HG03108 (cell line): ENCODE results near the gene AGK.
"Not testable (repeated sequence)": the region's sequence is repeated elsewhere in the genome, so short reads cannot be mapped to it uniquely, and the experiment has no call there.

Source experiments
- ATAC-seq: cut with Tn5 transposase; IDR thresholded peaks from one replicate; pipeline ENCODE4 v1.9.1; 2021; ENCODE audit warnings: moderate library complexity; ENCODE audit not compliant: unreplicated experiment

AGK gene

DNA sequence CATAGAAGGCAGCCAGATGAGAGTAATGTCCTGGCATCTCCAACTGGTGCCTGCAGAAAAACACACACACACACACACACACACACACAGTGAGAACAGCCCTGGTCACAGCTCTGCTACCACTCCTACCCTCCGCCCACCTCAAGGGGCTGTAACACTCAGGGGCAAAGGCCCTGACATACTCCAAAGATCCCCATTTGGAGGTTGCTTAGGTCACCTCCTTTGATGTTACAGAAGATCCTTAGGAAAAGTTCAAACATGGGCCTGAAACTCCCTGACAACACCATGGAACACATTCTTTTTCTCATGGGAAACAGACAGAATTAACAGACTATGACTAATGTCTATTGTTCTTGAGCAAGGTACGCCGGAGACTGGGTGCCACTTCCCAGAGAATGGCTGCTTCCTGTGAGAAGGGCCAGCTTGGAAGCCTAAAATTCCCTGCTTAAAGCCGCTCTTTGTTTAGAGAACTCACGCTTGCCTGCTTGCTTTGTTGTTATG lies 123.0 kb downstream of the AGK start:
- ATAC-seq, result no peak

DNA sequence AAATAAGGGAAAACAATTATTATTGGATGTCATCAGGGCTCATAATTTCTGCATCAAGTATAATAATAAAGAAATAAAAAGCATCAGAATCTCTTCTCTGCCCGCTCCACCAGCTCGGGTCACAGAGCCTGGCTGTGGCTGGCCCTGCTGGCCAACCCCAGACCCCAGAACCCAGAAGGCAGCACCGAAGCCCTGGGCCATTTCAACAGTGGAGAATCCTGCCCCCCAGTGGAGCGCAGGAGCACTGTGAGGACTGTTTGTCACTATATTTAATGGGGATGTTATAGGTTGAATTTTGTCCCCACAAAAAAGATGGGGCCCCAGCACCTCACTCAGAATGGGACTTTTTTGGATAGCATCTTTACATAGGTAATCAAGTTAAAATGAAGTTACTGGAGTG lies 123.5 kb downstream of the AGK start:
- ATAC-seq, result no peak

DNA sequence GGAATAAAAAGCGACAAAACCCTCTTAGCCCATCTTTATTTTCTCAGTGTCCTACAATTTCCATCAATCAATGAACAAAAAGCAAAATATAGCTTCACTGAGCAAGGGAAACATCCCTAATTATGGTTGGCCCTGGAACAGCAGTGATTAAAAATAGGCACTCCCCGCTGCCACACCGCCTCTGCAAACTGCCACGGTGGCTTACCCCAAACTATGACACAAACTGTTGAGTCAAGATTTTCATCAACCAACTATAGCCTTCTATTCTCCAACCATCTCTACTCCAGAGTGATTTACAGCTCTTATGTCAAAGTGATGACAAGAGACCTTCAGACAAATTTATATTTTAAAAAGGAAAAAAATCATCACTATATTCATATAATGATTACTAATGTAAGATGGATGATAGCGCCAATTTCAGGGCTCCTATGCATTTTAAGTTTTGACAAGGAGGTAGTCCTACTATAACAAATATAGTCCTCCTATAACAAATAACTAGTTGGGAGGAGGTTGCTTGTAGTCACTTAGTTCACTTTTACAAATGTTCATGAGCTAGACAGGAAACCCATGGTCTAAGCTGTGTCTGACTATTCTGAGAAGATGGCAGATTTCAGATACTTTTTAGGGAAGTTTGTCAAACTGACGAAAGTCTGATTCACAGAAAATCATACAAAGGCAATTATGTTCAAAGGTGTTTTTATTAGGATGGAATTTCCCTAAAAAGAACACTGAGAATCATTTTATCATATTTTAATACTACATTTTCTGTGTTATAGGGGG lies 124.4 kb downstream of the AGK start:
- ATAC-seq, result no peak

DNA sequence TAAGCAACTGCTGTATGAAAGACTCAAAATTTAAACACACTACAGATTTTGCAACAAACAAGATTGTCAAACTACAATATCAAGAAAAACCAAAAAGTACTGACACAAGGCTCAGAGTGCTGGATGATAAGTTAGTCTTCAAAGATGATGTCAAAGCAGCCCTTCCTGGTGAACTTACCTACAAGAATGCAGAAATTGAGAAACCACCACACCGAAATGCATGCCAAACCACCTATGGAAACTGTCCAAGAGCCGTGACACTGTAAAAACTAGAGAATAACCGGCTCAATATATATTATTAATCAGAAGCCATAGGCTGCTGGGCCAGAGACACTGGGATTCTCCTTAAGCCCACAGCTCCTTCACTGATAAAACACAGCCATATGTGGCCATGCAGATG lies 125.4 kb downstream of the AGK start:
- no peak for ATAC-seq

DNA sequence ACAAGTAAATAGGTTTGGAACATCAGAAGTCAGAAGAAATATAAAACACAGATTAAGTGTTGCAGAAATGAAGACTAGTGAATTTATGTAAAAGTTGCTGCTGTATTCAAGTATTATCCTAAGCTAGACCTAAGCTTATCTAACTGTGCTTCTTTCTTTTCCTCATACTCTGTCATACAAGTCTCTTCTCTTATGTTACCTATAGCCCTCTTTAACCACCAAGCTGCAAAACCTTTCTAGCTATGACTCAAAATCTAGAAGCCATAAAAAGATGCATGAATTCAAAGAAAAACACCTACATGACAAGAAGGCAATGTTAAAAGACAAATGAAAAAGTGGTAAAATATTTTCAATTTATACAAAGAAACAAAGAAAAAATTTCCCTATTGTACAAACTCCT lies 127.8 kb downstream of the AGK start:
- ATAC-seq, result no peak

DNA sequence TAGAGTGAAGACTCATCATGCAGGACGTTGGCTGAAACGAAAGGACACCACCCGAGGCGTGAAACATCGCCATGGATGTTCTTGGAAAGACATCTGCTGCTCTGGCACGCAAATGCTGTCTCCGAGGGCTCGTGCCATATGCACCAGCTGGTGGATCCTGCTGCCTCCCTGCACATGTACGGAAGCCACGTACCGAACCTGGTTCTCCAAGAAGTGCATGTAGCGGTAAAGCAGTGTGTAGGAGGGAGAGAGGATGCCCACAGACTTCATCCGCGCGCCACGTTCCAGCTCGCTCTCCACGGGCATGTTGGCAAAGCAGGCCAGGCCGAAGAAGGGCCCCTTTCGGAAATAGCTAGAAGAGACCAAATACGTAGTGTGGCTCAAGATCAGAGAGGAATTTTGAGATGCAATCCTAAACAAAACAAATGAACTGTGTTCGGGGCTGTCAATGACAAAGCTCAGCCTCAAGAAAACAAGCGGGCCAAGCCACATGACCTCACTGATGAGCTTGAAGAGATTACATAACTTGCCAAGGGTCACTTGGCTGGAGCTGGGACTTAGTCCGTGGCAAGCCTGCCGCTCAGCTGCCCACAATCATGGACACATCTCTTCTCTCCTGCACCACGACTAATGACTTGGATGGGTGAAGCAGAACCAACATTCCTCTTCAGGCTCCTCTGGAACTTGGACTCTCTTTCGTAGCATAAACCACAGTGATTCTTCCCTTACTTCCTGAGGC lies 134.2 kb downstream of the AGK start:
- no peak for ATAC-seq

DNA sequence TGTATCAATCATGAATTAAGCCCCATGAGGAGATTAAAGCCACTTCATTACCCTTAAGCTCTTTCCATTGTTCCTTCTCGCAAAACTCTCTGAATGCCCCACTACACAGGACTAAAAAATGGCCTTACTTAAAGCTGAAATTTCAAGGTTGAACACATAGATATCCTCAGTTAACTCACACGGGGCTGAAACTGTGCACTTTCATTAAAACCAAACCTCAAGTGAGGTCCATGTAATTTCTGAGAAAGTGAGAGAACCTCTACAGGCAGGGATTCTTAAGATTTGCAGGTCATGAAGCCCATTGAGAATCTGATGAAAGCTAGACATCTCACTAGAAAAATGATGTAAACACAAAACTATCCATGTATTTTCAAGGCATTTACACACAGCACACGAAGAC lies 134.9 kb downstream of the AGK start:
- ATAC-seq, result no peak

DNA sequence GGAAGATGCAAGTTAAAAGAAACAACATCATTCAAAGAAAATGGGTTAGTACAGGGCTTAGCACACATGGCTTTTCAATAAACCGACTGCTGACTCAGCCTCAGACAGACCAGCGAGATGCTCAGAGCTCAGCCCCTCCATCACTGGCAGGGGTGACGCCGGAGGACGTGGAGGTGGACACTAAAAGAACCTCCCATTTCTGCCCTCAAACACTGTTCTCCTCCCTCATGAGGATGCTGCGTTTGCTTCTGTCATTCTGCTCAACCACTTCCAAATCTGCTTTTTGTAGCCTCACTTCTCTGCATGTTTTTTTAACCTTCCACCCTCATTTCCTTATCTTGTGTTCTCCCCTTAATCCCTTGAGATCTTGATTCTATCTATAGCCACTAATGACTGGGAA lies 135.5 kb downstream of the AGK start:
- no peak for ATAC-seq

DNA sequence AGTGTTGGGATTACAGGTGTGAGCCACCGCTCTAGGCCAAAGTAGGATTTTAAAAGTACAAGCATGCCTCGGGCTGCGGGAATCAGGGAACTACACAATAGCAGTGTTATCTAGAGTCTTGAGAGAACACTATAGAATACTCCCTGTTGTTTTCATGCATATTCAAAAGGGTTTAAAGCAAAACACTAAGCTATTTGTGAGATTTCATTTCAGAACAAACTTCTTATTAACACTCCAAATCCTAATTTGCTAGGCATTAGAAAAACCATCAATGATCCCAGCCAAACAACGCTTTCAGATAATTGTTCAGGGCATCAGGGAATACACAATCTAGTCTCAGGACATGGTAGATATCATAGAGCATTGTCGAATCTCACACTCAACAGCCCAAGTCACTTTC lies 136.8 kb downstream of the AGK start:
- ATAC-seq, result no peak

DNA sequence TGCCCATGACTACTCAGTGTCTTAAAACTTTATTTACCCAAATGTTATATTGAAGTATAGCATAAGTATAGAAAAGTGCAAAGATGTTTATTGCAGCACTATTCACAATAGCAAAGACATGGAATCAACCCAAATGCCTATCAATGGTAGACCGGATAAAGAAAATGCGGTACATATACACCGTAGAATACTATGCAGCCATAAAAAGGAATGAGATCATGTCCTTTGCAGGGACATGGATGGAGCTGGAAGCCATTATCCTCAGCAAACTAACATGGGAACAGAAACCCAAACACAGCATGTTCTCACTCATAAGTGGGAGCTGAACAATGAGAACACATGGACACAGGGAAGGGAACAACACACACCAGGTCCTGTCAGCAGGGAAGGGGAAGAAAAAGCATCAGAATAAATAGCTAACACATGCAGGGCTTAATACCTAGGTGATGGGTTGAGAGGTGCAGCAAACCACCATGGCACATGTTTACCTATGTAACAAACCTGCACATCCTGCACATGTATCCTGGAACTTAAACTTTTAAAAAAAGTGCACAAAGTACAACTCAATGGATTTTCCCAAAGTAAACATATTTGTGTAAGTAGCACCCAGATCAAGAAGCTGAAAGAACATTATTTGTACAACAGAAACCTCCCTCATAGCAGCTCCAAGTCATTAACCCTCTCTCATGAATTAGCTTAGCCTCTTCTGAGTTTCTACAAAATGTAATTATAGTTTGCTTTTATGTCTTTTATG lies 138.0 kb downstream of the AGK start:
- ATAC-seq, result not testable (repeated sequence)

DNA sequence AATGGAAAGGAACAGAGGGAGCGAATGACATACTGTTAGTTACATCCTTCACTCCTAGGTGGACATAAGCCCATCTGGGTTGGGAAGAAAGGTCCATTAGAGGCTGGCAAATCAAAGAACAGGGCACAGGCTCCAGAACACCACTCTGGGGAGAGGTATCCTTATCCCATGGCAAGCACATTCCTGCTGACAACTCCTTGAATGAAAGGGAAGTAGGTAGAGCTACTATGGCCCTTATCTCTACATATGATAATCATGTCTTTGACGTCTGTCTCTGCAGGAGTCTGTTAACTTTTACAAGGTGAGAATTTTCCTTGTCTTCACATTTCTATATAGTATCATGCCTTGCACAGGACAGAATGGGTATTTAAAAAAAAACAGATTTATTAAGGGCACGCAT lies 140.3 kb downstream of the AGK start:
- ATAC-seq, result no peak

DNA sequence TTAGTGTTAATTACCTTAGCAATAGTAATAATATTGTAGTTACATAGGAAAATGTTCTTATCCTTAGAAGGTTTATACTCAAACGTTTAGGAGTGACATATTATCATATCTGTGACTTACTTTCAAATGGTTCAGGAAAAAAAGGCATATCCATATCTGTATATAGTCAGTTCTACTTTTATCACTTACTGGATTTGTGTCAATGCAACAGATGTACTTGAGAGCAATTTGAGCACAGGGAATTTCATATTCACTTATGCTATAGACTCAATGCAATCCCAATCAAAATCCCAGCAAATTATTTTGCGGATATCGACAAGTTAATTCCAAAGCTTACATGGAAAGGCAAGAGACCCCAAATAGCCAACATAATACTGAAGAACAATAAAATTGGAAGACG lies 140.8 kb downstream of the AGK start:
- ATAC-seq, result no peak

DNA sequence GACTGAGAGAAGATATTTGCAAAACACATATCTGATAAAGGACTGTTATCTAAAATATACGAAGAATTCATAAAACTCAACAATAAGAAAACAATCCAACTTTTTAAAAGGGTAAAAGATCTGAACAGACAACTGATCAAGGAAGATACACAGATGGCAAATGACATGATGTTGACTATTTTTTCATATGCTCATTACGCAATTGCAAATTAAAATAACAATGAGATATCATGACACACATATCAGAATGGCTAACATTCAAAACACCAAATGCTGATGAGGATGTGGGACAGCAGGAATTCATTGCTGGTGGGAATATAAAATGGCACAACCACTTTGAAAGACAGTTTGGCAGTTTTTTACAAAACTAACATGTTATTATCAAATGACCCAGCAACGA lies 141.9 kb downstream of the AGK start:
- ATAC-seq, result no peak

DNA sequence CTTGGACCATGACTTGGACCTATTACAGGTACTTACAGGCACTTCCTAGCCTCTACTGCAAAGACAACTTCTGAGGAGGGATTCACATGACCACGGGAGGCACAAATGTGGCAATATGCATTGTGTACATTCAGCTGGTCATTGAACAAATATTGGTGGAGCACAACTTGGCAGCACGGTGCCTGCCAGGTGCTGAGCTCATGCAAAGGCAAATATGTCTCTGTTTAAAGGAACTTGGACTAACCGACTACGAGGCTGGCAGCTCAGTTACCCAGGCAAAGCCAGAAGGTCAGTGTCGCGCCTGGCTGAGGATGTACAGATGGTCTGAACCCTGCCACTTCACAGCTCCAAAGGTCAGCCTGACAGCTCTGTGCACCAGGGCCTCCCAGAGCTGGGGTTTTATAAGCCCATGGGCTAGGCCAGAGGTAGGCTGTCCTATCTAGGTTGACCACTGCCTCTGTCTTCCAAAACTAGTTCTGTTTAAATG lies 144.6 kb downstream of the AGK start:
- ATAC-seq, result no peak

DNA sequence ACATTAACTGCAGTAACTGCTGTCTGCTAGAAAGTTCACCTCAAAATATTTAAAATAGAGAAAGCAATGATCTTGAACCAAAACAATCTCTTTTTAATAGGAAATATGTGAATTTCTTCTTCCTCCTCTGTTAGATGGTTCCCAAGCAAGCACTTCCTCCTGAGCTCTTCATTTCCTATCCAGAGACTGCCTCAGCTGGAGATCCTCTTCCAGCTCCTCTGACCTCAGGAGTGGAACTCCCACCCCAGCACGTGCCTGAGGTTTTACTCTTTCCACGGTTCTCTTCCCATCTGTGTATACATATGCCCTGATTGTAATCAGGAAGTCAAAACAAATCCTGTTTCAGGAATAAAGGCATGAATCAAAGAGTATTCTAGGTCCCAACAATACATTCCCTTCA lies 145.1 kb downstream of the AGK start:
- ATAC-seq, result no peak

DNA sequence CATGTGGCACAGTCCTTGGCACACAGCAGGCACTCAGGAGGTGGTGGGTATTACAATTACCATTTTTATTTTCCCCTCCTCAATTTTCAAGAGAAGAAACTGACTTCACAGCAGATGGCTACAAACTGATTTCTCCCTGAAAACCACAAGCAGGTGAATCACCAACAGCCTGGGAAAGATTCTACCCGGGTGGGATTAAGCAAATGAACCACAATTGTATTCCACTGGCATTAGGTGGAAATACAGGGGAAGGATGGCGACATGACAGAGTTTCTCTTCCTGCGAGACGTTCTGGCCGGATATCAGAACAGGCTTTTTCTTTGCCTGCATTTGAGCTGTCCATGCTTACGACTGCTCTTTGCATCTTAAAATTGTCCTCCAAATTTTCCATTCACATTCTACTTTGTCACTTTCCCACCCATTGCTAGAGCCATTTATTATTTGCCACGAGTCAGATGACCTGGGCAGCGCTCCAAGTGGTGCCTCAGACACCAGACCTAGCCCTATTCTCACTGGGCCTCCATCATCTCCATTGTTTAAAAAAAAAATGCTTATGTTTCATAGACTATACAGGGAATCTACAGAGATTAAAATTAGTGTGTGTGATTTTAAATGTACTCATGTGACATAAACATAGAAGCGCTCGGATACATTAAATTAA lies 146.1 kb downstream of the AGK start:
- ATAC-seq, result no peak

DNA sequence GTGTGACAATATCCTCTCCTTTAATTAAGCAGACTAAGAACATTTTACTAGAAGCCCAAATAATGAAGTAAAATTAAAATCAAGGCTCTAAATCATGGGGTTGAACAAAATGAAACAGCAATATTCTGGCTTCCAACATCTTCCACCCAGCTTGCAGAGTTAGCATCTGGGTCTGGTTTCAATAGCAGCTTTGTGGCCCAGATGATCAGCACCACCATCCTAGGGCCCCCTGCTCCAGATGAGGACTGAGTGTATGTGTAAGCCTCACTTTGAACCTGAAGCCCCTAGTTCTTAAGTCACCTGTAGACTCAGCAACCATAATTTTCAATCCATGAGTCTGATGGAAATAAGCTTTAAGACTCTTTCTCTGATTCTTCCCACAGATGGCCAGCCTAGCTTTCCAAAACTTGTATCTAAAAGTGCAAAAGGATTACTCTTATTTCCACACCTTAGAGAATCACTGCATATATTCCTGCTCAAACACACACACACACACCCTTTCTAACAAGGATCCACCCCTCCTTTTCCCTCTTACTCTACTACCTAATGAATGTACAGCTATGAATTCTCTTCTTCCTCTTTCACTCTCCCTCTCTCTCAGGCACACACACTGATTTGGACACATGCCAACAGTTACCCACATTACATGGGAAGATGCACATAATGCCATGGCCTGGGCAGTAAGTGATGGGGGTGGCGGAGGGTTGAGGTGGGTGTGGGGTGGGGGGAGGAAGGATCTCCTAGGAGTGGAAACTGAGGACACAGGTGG lies 147.2 kb downstream of the AGK start:
- no peak for ATAC-seq

DNA sequence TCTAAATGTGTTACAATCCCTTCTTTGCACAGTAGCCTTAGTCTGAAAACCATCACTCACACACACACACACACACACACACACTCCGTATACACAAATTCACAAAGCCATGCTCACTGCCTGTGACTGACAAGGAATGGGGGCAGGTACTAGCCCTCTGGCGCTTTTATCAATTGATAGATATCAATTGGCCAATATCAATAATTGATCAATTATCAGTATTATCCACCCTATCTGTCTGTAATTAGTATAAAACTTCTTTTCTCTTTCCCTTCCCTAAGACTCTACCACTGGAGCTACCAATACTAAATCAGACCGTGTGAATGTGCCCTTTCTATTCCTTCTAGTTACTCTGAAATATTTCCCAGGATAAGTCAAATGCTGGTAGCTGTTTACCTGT lies 148.7 kb downstream of the AGK start:
- no peak for ATAC-seq

DNA sequence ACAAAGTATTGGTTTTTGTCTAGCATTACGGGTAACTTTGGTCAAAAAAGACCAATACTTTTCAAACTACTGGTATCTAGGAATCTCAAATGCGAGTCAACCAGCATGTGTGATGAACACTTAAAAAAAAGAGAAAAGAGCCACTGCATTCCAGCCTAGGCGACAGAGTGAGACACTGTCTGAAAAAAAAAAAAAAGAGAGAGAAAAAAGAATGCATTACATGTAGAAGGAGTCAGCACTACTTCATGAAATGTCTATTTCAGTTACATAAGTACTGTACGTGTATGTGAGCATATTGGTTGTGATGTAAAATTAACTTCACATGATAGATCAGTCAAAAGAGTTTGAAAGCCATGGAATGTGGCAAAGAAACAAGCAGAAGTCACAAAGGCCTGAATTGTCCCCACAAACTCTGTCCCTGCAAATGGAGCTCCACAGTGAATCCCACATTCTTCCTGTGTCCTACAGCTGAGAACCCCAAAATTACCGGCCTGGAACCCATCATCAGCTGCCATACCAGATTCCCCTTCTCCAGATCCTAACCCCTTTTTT lies 149.2 kb downstream of the AGK start:
- ATAC-seq, result no peak

DNA sequence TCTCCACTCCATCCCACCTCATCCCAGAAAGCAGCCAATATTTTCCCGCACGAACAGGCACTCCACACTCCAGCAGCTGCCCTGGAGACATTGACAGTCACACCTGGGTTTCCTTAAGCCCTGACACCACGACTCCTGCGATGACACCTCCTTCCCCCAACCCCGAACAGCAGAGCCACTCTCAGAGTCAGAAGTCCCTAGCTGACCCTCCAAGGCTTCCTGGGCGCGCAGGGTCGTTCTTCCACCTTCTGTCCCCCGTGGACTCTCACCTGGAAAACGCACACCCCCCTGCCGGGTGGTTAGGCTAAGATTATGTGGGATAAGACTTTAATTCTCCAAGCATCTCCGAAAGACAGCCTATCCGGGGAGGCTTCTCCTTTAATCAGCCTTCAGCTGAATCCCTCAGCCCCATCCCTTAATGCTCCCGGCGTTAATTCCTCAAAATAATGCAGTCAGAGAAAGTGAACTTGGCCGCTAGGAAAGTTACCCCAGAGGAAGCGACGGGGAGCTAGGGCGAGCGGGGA lies 149.7 kb downstream of the AGK start:
- no peak for ATAC-seq
